ENCODE measurements around the gene ANP32D.
"Not testable (repeated sequence)": the region's sequence is repeated elsewhere in the genome, so short reads cannot be mapped to it uniquely, and the experiment has no call there.

ANP32D gene

GRCh38 chr12:48472259-48472658 is at the start of gene ANP32D:
ANP32D (plus strand) TSS chr12:48472559; CDS start chr12:48472665, 106 bp downstream.
- no peak for DNase-seq

- no peak for DNase-seq
Measured at GRCh38 chr12:48423171-48423570, 49.2 kb upstream of the ANP32D start.

GRCh38 chr12:48424644-48425043 is 47.7 kb upstream of the ANP32D start:
- DNase-seq = no peak

GRCh38 chr12:48434016-48434415 is 38.3 kb upstream of the ANP32D start:
- not testable (repeated sequence) for DNase-seq

GRCh38 chr12:48441069-48441468 is 31.3 kb upstream of the ANP32D start:
- DNase-seq = no peak

GRCh38 chr12:48442179-48442847 is 30.0 kb upstream of the ANP32D start:
- no peak for DNase-seq

GRCh38 chr12:48445538-48445937 is 26.8 kb upstream of the ANP32D start:
- DNase-seq = no peak

- no peak for DNase-seq
Measured at GRCh38 chr12:48446161-48446776, 26.1 kb upstream of the ANP32D start.

- no peak for DNase-seq
Measured at GRCh38 chr12:48447755-48448154, 24.6 kb upstream of the ANP32D start.

- DNase-seq = no peak
Measured at GRCh38 chr12:48451372-48451771, 21.0 kb upstream of the ANP32D start.

GRCh38 chr12:48452961-48453360 is 19.4 kb upstream of the ANP32D start:
- not testable (repeated sequence) for DNase-seq

- no peak for DNase-seq
Measured at GRCh38 chr12:48454667-48455066, 17.7 kb upstream of the ANP32D start.

GRCh38 chr12:48455116-48455515 is 17.2 kb upstream of the ANP32D start:
- DNase-seq = no peak

- DNase-seq = no peak
Measured at GRCh38 chr12:48459259-48459658, 13.1 kb upstream of the ANP32D start.

GRCh38 chr12:48469027-48469426 is 3.3 kb upstream of the ANP32D start:
- not testable (repeated sequence) for DNase-seq

- DNase-seq = no peak
Measured at GRCh38 chr12:48473061-48473460, 702 bp downstream of the ANP32D start.

GRCh38 chr12:48474497-48474896 is 2.1 kb downstream of the ANP32D start:
- DNase-seq = not testable (repeated sequence)

- no peak for DNase-seq
Measured at GRCh38 chr12:48482198-48482597, 9.8 kb downstream of the ANP32D start, which contains the start of gene C12orf54. C12orf54 (plus strand) TSS chr12:48482498; CDS start chr12:48483297, 799 bp downstream.

GRCh38 chr12:48482930-48483329 is 10.6 kb downstream of the ANP32D start:
- DNase-seq = no peak

- no peak for DNase-seq
Measured at GRCh38 chr12:48486261-48486660, 13.9 kb downstream of the ANP32D start.

GRCh38 chr12:48486679-48487078 is 14.3 kb downstream of the ANP32D start:
- no peak for DNase-seq

GRCh38 chr12:48489012-48489411 is 16.7 kb downstream of the ANP32D start:
- no peak for DNase-seq

- DNase-seq = not testable (repeated sequence)
Measured at GRCh38 chr12:48489456-48489855, 17.1 kb downstream of the ANP32D start.

GRCh38 chr12:48500281-48500680 is 27.9 kb downstream of the ANP32D start:
- DNase-seq = not testable (repeated sequence)

GRCh38 chr12:48506836-48507235 is 34.5 kb downstream of the ANP32D start:
- DNase-seq = not testable (repeated sequence)
